ENCODE measurements around the gene ASTL.

ASTL gene

DNA sequence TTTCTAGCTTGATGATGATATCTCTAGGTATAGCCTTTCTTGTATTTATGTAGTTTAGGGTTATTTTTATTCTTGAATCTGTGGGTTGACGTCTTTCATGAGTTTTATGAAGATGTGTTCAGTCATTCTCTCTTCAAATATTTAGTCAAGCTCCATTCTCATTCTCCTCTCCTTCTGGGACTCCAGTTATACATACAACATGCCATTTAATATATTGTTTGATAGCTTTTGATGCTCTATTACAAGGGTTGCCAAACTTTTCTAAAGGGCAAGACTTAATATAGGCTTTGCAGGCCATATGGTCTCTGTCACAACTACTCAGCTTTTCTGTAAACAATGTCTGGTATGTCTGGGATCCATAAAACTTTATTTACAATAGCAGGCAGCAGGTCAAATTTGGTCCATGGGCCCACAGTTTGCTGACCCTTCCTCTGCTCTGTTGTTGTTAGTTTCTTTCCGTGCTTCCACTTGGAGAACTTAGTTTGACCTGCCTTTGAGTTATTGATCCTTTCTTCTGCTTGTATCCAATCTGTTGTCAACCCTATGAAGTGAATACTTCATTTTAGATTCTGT is 63.0 kb downstream of the ASTL start:
- DNase-seq, result no peak

DNA sequence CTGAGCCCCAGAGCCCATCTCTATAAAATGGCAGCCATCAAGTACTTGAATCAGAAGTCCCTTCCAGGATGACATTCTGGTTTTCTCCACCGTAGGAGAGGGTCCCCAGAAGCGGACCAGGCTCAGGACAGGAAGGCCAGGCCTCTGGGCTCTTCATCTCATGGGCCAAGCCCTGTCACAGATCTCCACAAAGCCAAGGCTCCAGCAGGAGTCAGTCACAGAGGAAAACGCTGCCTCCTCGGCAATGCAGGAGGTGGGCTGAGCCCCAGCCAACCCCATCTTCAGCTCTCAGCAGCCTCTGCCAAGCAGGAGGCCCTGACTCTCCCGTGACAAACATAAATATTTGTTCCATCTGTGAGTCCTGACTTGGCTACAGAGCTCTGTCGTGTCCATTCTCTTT is 64.1 kb downstream of the ASTL start:
- DNase-seq, result no peak

DNA sequence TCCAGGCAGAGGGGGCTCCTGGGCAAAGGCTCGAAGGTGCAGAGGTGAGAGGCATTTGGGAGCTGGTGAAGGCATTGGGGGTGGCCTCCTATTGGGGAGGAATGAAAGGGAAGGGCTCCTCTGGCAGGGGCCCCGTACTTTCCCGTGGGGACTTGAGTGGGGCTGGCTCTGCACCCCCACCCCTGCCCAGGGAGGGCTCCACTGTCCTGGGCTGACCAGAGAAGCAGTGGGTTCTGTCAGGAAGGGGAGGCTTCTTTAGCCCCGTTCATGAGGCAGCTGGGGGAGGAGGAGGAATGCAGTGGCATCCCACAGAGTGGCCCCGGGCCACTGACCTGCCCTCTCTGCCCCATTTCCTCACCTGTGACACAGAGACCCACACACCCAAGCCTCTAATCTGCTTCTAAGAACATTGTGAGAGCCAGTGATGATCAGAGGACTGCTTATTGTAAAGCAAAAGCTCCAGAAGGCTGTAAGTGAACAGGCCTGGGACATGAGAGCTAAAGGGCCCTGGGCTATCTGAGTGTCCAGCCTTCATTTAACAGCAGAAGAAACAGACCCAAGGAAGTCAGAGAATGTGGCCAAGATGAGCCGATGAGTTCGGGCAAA is 65.0 kb downstream of the ASTL start:
- no peak for DNase-seq

Data from effector CD8-positive, alpha-beta T cell (primary cell).